GM19023 (cell line): ENCODE data around the gene DYNC1LI2.
"Not testable (repeated sequence)": the region's sequence is repeated elsewhere in the genome, so short reads cannot be mapped to it uniquely, and the experiment has no call there.

Source experiments
- ATAC-seq: cut with Tn5 transposase; IDR thresholded peaks from one replicate; pipeline ENCODE4 v1.9.1; 2021; ENCODE audit warnings: mild to moderate bottlenecking, moderate library complexity; ENCODE audit not compliant: unreplicated experiment

DYNC1LI2 gene

DNA sequence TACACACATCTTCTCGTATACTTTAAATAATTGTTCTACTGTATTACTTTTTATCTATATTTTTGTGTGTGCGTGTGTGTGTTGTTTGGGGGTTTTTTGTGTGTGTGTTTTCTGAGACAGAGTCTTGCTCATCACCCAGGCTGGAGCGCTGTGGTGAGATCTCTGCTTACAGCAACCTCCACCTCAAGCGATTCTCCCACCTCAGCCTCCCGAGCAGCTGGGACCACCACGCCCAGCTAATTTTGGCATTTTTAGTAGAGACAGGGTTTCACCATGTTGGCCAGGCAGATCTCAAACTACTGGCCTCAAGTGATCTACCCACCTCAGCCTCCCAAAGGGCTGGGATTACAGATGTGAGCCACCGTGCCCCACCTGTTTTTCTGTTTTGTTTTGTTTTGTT is 53.4 kb downstream of the DYNC1LI2 start:
- ATAC-seq, result no peak

DNA sequence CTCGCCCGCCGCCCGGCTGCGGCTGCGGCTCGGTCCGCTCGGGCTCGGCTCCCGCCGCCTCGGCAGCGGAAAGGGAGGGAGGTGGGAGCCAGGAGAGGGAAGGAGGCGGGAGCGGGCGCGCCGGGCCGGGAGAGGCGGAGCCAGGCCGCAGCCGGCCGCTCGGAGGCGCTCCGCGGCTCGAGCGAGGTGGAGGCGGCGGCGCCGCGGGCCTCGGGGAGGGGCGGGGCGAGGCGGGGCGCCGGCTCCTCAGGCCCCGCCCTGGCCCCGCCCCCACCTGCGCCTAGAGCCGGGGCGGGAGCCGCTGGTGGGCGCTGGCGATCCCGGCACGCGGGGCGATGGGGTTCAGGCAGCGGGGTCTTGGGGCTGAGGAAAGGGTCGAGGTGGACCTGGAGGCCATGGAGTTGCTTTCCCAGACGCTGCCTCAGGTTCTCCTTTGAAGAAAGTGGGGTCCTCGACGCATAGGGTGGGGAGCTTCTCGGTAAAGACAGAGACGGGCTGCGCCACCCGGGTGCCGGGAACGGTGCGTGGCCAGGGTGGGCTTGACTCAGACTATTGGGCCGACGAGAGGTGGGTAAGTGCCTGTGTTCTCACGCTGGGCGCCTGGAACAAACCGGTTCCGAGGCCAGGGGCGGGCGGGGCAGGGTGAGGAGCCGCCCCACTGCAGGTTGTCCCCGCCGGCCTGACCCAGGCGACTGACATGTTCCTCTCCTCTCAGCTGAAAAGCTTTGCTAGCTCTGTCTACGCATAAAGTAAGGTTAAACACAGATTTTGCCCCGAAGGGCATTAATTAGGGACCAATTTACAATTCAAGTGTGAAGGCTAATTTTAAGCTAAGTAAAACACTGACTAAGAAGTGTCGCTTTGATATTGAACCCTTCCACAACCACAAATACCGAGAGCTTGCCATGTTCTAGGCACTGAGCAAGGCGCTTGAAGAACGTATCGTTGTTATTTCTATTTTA is 54.5 kb downstream of the DYNC1LI2 start, which contains the start of gene CMTM4:
Gene CMTM4, minus strand, starts transcription at position 75 of the 962 bp plus-strand sequence. CDS start 218 bp downstream, outside the sequence.
- peak; percentile 80 for ATAC-seq

DNA sequence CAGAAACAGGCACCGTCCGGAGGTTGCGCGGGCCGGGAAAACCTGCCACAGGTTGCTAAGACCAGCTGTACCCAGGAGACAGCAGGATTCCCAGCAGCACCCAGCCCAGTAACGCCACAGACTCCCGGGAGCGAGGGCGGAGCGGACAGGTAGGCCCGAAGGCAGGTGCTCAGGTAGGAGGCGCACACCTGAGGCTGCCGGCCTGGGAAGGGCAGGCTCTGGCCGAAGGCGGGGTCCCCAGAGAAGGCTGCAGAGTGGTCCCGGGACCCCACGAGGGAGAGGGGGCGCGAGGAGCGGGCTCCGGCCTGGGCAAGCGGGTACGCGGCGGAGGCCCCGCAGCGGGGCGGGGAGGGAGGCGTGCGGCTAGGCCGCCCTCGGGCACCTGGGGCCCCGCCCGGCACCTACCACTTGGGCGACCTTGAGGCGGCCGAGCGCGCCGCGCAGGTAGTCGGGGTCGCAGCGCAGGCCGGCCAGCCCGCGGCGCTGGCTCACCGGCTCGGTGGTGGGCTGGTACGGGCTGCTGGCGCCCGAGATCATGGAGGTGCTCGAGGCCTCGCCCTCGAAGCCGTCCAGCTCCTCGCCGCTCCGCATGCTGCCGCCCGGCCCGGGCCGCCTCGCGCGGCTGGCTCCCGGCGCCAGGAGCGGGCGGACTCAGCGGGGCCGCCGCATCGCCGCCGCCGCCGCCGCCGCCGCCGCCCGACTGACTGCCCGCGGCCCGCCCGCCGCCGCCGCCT is 55.3 kb downstream of the DYNC1LI2 start:
- peak; percentile 45 for ATAC-seq

DNA sequence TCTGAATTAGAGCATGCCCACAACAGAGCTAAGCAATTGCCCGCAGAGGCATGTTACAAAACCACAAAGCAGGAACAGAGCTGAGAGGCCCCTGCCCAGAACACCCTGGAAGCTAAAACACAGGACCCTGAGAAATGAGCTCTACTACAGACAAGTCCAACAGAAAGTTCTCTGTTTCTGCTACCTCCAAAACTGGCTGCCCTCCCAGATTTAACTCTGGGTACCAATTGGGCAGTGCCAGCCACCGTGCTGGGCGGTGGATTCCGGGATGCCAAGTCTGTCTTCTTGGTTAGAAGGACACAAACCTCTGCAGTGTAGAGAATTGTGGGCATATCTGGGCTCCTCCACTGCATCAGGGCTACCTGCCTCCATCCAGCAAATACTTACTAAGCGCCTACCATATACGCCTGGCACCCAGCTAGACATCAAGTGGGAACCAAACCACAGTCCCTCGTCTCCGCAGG is 55.9 kb downstream of the DYNC1LI2 start:
- no peak for ATAC-seq

DNA sequence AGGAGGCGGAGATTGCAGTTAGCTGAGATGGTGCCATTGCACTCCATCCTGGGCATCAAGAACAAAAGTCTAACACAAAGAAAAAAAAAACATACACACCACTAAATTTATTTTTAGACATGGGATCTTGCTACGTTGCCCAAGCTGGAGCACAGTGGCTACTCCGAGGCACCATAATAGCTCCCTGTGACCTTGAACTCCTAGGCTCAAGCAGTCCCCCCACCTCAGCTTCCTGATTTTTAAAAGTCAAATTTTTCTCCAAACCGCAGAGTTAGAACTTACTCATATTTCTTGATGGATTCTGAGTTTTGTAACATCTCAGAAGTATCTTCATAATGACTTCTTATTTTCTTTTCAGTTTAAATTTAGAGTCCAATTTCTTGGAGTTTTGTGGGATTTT is 58.3 kb downstream of the DYNC1LI2 start:
- ATAC-seq, result no peak

DNA sequence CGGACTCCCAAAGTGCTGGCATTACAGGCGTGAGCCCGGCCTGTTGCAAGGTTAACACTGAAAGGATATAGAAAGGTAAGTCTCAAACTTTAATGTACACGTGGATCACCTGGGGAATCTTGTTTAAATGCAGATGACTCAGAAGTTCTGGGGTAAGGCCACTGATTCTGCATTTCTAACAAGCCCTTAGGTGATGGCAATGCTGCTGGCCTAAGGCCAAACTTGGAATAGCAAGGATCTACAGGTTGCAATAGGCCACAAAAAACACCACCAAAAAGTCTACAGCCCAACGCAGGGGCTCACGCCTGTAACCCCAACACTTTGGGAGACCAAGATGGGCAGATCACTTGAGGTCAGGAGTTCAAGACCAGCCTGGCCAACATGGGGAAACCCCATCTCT is 59.1 kb downstream of the DYNC1LI2 start:
- ATAC-seq, result no peak

DNA sequence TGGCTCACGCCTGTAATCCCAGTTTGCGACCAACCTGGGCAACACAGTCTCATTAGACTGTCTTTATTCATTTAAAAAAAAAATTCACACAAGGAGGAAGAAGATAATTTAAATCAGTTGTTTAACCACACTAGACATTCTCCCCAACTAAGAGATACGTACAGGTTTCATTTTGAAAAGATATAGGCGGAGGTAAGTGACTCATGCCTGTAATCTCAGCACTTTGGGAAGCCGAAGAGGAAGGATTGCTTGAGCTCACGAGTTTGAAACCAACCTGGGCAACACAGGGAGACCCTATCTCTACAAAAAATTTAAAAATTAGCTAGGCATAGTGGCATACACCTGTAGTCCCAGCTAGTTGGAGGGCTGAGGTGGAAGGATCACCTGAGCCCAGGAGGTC is 60.2 kb downstream of the DYNC1LI2 start:
- ATAC-seq, result no peak

DNA sequence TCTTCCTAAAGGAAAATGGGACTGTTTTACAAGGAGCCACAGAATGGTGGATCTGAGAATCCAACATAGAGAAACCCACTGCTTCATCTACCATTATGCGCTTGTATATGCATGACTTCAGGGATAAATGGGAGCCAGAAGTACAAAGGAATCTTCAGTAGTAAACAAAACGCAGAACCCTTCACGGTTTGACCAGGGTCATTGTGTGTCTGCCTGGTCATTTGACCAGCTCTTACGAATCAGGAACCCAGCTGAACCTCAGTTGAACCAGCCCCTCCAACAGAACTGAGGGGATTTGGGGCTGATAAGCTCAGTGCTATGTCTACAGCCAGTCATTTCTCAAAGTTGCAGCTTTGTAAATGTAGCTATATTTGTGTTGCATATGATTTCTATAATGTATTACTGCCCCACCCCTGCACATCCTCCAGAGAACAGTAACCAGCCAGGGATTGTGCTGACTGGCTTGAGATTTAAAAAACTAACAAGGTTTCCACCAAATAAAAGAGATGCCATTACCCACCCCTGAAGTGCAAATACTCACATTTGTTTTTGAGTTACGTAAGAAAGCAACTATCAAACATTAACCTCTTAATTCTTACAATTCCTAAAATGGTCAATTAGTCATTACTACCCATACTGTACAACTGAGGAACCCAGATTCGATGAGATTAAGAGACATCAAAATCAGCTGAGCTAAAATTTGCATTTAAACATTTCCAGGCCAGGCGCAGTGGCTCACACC is 61.1 kb downstream of the DYNC1LI2 start:
- no peak for ATAC-seq

DNA sequence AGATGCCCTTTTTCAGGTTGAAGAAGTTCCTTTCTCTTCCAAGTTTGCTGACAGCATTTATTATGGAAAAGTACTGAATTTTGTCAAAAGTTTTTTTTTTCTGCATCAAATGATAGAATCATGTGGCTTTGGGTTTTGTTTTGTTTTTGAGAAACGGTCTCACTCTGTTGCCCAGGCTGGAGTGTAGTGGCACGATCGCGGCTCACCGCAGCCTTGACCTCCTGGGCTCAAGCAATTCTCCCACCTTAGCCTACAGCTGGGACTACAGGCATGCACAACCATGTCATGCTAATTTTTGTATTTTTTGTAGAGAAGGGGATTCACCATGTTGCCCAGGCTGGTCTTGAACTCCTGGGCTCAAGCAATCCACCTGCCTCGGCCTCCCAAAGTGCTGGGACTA is 62.1 kb downstream of the DYNC1LI2 start:
- ATAC-seq, result no peak

DNA sequence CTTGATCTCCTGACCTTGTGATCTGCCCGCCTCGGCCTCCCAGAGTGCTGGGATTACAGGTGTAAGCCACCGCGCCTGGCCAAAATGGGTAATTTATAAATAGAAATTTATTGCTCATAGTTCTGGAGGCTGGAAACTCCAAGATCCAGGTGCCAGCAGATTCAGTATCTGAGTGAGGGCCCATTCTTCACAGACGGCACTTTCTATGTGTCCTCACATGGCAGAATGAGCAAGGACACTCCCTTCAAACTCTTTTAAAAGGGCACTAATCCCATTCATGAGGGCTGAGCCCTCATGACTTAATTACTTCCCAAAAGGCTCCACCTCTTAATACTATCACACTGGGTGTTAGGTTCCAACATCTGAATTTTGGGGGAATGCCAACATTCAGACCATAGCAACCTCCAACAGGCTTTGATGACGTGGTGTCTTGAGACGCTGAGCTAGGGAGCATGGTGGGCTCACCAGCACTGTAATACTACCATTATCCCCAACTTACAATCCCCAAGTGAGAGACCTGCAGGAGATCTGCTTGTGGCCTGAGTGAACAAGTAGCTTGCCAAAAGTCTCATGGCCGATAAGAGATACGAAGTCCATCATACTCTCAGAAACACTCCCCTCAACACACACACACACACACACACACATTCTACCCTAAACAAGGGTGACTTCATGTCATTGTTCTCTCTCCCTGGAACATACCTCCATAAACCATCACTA is 63.3 kb downstream of the DYNC1LI2 start:
- ATAC-seq, result no peak

DNA sequence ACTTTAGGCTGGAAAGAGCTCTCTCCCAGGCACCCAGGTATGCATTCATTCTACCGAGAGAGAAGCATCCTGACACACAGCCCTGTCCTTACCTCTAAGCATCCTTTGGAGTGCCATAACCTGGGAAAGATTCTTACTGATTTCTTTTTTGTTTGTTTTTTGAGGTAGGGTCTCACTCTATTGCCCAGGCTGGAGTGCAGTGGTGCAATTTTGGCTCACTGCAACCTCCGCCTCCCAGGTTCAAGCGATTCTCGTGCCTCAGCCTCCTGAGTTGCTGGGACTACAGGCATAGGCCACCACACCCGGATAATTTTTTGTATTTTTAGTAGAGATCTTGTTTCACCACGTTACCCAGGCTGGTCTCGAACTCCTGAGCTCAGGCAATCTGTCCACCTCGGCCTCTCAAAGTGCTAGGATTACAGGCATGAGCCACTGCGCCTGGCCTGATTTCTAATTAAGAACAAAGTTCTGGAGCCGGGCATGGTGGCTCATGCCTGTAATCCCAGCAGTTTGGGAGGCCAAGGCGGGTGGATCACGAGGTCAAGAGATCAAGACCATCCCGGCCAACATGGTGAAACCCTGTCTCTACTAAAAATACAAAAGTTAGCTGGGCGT is 65.8 kb downstream of the DYNC1LI2 start:
- not testable (repeated sequence) for ATAC-seq

DNA sequence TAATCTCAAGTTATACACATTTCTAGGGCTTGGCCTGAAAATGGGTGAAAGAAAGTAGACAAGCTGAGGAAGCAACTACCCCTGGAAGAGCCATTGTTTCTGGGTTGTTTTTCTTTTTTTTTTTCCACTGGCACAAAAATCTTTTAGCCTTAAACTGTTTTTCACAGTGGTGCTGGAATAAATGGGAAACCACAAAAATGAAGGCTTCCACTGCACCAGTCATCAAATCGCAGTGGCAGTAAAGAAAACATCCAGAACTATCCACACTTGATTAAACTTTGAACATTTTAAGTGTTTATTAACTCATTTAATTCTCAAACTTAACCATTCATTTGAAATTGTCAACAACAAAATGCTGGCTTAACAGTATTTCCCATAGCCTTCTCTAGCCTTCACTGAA is 69.1 kb downstream of the DYNC1LI2 start:
- no peak for ATAC-seq

DNA sequence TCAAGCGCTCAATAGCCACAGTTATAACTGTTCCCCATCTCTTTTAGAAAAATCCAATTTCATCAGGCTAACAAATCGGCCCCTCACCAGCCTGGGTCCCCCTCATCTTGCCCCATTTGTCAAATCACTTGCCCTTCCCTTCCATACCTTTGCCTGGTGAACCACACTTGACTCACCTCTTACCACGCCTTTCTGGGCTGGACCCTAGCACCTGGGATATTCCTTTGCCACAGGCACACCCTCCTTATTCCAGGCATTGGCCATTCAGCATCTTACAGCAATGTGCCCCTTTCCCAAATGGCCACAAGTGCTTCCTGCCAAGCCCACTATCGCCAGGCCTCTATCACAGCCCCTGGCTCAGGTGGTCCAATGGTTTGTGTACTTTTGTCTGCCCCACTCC is 69.7 kb downstream of the DYNC1LI2 start:
- no peak for ATAC-seq

DNA sequence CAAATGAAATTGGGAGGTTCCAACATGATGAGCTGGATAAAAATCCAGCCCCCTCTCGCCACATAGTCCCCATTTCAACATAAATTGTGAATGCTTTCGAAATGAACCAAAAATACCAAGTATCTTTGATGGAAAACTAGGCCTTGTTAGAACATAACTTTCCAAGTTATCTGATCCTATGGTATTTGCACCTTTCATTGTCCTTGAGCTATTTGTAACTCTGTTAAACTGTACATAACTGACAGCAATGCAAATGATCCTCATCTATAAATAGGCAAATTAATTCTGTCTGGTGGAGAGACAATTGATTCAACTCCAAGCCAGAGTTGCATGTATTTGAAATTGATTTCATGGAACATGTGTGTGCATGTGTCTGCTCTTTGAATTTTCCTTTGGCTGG is 73.1 kb downstream of the DYNC1LI2 start:
- no peak for ATAC-seq

DNA sequence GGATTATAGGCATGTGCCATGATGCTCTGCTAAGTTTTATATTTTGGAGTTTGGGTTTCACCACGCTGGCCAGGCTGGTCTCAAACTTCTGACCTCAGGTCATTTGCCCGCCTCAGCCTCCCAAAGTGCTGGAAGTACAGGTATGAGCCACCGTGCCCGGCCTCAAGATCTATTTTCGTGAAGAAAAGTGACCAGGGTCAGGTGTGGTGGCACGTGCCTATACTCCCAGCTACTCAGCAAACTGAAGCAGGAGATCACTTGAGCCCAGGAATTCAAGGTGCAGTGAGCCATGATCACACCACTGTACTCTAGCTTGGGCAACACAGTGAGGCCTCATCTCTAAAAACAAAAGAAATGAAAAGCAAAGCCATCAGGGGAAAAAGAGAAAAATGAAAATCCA is 73.6 kb downstream of the DYNC1LI2 start:
- ATAC-seq, result no peak

DNA sequence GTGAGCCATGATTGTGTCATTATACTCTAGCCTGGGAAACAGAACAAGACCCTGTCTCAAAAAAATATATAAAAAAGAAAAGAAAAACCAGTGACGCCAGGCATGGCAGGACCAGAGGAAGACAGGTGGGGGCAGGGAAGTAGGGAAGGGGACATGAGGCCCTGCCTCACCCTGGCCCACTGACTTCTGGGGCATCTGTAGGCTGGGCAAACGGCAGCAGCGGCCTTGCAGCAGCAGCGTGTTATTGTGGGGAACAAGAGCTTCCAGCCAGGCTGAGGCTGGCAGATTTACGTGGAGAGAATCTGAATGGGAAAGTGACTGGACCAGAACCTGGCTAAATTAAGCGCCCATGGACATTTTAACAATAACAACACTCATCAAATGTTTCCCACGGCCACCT is 74.2 kb downstream of the DYNC1LI2 start:
- no peak for ATAC-seq

DNA sequence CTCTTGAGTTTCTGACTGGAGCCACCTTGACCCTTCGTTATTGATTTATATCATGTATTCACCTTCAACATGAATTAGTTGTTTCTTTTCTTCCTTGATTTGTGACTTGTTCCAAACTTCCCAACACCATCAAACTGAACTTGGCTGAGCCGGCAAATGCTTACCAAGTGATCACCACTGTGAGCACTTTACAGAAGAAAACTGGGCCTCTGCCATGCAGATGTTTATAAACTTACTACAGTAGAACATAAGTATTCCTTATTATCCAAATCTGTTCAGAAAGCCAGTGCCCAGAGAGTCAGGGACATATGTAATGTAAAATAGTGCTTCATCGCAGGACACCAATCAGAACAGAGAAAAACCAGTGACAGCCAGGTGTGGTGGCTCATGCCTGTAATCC is 74.8 kb downstream of the DYNC1LI2 start:
- no peak for ATAC-seq

DNA sequence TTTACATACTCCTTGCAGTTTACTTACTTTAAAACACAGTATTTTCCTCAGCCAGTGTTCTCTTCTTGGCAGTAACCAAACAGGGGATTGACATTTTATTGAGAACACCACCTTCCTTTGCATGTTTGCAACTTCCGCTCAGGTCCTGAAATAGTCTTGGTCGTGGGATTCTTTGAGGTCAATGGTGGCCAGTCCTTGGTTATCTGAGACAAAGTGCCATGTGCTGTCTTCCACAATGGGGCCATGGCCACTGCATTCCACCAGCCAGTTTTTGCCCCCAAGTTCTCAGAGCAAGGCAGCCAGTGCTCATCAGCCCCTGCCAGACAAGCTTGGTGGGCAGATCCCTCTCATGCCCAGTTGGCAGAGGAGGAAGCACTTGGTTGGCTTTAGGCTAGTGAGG is 77.7 kb downstream of the DYNC1LI2 start:
- no peak for ATAC-seq
